Measurements from ENCODE around the gene WDR74.

GRCh38 chr11:62858201-62858600 is 18.8 kb upstream of the WDR74 start:
- TF ChIP-seq EZH2 (IDR thresholded peaks at IDR 0.05): no peak
- no peak for TF ChIP-seq POLR2AphosphoS5 (IDR thresholded peaks at IDR 0.05; ENCODE audit: borderline replicate concordance, low read depth, low read length)
- no peak for TF ChIP-seq FOXP2 (optimal IDR thresholded peaks at IDR 0.05; ENCODE audit: control extremely low read depth, extremely low read length, insufficient read depth)
